HG03139 (cell line): ENCODE data around the gene HNRNPR.
A peak's percentile ranks its signal among the peaks of the same experiment; 100 is the strongest.

Source experiments
- ATAC-seq: cut with Tn5 transposase; IDR thresholded peaks from one replicate; pipeline ENCODE4 v1.9.1; 2021; ENCODE audit not compliant: unreplicated experiment

Gene HNRNPR

DNA sequence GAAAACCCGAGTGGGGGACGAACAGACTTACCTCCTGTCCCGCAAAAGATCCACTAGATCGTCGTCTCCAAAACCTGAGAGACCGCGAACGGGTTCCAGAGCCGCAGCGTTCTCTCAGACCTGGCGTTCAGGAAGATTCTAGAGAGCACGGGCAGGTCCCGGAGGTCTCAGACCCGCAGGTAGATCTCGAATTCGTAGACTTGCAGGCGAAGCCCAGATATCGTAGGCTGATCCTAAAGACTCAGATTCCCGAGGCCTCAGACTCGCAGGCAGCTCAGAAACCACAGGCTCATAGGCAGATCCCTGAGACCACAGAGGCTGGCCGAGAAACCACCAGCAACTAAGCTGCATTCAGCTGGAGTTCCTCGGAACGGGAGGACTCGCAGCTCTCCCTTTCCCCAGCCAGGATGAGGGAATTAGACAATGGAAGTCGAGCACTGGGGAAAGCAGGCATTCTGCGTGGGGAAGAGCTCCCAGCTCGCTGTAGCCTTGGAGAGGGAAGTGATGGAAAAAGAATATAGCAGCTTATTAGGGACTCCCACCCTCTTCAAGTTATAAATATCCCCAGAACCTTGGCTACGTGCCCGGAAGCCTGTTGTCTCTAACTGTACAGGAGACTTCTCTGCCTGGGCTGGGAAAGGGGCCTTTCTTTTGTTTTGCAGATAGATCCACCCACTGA lies 25.4 kb upstream of the HNRNPR start, which contains the start of gene ZNF436:
Gene ZNF436 (minus strand): TSS at position 502 of the 679 bp plus-strand sequence. CDS start 1,831 bp downstream, outside the sequence.
- ATAC-seq = no peak

DNA sequence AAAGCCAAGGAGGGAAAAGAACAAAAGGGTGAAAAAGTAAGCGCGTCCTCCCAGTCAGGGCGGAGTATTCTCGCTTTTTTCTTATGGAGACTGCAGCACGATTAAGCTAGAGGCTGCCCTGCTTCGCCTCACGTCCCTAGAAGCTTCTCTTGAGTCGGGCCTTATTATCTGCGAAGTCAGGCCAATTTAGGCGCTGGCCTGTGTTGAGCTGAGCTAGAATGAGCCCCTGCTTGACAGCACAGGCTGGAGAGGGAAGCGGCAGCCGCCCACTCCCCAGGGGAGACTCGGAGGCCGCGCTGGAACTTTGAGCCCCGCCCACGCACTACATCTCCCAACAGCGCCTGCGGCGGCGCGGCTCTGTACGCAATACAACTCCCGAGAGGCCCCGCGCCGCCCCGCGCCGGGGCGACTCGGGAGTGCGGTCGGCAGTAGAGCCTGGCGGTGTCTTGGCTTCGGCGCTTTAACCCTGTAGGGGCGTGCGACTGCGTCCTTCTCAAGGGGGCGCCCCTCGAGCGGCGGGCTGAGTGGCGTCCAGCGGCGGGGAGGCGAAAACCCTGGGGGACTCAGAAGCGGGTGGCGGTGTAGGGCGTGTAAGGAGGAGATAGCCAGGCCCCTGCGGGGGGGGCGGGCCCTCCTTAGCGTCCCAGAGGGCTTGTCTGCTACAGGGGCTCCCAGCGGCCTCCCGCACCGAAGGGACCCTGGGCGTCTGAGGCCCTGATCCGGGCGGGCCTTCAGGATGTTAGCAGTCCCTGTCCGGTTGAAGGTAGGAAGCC lies 24.7 kb upstream of the HNRNPR start:
- peak; percentile 55 for ATAC-seq

DNA sequence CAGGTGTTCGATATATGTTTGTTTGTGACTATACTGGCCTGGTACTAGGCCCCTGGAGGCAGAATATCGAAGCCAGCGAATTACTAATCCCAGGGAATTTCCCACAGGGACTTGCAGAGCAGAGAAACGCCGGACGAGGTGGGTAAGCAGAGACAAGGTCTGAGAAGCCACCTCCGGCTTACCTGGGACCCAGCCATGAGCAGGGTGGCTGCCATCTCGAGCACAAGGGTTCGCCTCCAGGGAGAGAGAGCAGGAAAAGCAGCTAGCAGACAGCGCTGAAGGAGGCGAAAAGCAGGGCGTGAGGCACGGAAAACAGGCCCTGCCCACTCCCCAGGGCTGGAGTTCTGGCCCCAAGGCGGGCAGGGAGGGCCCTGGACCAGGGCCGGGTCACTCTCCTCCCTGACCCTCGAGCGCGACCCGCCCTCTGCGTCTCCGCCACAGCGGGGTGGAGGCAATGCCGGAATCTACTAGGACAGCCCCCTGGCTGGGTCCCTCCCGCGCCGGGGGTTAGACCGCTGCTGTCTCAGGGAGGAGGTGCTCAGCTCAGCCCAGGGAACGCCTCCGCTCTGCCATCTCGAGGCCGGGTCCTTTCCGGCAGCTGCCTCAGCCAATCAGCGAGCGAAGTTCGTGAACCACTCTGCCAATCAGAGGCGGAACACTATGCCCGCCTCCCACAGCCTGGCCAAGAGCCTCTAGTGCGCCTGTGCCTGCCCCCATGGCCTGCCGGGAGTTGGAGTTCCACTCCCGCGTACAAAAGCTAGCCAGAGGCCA lies 23.9 kb upstream of the HNRNPR start:
- peak; percentile 73 for ATAC-seq

DNA sequence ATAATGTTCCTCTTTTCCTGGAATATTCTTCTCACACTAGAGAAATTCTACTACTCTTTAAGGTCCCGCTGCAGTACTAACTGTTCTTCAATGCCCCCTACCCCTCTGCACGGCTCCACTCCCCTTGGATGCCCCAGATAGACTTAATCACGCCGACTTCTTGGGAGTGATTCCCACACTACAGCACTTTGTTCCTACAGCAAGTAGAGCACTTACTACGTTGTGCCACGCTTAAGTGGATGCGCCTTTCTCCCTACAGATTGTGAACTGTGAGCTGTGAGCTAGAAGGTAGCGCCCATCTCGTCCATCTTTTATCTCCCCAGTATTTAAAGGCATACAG lies 23.3 kb upstream of the HNRNPR start:
- ATAC-seq = no peak

DNA sequence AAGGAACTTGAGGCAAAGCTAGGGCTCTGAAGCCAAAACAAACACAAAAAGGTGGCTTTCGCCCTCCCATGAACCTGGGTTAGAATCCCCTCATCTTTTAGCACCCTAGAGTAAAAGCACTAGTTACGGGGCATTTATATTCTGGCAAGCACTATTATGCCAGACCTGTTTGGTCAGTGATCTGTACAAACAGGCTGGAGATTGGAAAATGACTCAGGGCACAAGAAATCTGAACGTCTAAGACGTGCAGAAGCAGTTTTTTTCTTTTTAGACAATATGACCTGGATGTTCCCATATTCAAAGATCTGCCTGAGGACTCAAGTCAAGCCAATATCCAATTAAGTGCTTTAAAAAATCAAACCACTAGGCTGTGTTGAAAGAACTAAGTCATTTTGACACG lies 22.5 kb upstream of the HNRNPR start:
- no peak for ATAC-seq

DNA sequence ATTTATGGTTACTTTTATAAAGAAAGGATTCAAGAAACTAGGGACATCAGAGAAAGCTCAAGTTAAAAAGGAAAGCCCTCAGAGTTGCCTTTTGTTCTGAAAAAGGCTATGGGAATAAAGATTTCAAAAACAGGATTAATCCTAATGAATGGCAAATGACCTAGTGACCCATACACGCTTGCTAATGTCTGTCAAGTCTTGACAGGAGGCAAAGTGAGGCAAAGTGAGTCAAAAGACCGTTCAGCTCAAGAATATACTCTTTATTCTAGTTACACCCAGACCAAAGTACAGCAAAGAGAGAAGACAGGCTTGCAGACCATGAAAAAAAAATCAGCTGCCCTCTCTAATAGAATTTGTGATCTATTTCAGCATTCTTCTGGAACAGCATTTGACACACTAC lies 22.1 kb upstream of the HNRNPR start:
- no peak for ATAC-seq

DNA sequence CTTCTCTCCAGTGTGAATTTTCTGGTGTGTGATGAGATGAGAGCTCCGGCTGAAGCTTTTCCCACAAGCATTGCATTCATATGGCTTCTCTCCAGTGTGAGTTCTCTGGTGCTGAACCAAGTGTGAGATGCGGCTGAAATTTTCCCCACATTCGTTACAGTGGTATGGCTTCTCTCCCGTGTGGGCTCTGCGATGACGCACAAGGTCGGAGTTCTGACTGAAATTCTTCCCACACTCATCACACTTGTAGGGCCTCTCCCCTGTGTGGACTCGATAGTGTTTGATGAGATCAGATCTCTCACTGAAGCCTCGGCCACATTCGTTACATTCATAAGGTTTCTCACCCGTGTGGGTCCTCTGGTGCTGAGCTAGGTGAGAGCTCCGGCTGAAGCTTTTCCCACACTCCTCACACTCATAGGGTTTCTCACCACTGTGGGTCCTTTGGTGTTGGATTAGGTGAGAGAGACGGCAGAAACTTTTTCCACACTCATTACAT lies 18.2 kb upstream of the HNRNPR start:
- ATAC-seq = no peak

DNA sequence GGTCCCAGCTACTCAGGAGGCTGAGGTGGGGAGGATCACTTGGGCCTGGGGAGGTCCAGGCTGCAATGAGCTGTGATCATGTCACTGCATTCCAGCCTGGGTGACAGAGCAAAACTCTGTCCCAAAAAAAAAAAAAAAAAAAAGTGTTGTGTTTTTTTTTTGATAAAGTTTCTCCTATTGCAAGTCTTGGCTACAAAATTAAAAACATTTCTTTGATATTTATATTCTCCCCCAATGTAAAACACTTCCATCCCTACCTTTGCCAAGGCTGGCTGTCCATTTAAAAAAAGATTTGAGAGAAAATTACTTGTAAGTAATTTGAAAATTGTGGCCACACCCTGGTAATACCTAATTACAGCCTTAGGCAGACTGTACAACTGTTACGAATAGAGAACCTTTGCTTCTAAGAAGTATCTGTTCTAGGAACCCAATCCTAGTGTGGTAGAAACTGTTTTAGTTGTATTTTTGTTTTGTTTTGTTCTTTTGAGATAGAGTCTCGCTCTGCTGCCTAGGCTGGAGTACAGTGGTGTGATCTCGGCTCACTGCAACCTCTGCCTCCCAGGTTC lies 14.3 kb upstream of the HNRNPR start:
- ATAC-seq = no peak

DNA sequence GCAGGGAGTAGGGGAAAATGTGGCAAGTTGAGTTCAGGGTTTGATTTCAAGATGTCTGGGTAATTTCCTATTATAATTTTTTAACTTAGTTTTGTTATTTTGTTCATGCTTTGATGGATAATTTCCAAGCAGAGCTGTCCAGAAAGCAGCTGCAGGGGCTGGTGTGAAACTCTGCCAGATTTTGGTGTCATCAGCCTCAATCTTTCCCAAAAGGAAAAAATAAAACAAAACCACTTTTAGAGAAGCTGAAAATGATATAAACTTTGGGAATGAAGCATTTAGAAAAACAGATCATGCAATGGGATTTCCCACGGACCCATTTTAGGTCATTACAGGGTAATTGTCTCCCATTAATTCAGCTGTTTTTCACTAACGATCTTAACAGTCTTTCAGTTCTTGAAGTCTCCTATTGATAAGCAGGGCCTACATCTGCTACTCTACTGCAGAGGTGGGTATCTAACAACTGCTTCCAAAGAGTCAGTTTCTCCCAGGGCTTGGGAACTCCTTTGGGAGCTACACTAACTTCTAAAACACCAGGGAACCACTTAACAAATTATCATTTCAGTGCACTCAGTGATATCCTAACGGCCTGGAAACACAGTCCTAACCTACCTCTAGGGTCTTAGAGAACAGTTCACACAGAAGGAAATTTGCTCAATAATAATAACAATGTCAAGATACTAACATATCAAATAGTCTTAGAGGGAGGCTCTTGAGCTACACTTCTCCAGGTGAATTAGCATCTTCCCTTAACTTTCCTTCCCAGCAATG lies 13.2 kb upstream of the HNRNPR start:
- no peak for ATAC-seq

DNA sequence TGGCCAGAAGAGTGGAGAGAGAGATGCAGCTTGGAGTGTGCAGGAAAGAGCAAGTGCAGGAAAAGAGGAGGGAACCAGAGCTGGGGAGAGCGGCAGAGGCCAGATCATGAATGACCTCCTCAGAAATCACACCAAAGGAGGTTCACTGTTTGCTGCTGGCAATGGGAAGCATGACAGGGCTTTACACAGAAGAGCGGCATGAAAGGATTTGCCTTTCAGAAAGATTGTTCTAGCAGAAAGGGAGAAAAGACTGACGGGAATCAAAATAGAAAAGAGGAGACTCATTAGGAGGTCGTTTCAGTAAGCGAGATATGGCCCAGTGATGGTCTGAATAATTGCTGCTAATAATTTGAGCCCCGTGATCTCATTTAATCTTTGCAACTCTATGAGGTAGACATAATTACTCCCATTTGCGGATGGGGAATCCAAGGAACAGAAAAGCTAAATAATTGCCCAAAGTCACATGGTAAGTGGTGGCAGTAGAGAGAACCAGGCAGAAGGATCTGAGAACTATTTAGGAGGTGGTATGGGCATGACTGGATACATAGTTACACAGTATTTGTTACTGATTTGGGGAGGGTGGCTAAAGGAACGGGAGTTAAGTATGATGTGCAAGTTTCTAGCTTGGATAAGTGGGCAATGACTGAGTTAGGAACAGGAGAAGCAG lies 12.5 kb upstream of the HNRNPR start:
- ATAC-seq = no peak

DNA sequence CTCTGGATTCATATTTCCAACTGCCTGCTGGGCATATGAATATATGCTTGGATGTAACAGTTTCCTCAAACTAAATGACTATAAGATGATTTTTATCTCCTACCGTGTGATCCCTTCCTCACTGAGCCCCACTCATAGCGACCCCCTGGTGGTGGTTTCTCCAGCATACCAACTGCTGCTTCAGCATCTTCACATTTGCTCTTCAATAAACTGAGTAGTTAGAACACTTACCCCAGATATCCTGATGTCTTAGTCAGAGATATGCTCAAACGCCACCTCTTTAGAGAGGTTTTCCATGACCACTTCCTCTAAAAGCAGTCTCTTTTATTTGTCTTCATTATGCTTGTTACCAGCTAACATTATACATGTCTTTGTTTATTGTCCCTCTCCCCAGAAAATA lies 10.2 kb upstream of the HNRNPR start:
- no peak for ATAC-seq

DNA sequence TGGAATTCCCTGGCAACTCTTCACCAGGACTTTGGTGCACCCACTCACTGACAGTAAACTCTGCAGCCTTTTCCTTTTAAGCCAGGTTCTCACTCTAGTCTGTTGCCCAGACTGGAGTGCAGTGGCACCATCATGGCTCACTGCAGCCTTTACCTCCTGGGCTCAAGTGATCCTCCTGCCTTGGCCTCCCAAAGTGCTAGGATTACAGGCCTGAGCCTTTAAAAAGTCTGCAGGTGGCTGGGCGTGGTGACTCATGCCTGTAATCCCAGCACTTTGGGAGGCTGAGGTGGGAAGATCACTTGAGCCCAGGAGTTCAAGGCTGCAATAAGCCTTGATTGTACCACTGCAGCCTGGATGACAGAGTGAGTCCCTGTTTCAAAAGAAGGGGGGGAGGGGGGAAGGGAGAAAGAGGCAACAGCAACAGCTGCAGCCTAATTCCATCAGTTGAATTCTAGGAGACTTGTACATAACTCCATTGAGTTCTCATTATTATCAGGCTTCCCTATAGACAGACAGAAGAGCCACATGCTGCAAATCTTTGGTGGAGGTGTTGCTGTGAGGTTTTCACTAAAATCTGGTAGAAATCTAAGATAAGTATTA lies 8.1 kb upstream of the HNRNPR start:
- no peak for ATAC-seq

DNA sequence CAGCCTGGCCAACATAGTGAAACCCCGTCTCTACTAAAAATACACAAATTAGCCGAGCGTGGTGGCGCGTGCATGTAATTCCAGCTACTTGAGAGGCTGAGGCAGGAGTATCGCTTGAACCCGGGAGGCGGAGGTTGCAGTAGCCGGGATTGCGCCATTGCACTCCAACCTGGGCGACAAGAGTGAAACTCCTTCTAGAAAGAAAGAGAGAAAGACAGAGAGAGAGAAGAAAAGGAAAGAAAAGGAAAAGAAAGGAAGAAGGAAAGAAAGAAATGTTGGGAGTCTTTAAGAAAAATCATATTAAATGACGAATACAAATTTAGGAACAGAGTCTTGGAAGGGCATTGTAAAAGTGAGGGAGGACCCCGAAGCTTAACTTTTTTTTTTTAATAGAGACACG lies 1.8 kb upstream of the HNRNPR start:
- no peak for ATAC-seq

DNA sequence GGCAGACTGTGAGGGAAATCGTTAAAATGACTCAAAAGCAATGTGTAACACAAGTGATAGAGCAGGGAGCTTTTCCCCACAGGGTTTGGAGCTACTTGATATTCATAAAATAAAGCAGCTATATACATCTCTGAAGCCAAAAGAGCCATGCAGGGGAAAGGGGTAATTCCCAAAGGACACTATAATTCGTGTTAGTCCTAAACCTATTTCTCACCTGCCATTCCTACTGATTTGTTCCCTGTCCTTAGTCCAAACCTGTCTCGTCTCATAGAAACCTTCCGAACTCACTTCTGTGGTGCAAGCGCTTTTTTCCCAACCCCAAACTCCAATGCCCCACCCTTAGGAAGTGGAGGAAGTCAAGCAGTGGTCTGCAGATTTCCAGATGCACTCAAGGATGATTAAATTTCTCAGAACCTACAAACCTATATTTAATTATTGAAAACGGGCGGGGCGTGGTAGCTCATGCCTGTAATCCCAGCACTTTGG lies 946 bp upstream of the HNRNPR start:
- ATAC-seq = no peak

DNA sequence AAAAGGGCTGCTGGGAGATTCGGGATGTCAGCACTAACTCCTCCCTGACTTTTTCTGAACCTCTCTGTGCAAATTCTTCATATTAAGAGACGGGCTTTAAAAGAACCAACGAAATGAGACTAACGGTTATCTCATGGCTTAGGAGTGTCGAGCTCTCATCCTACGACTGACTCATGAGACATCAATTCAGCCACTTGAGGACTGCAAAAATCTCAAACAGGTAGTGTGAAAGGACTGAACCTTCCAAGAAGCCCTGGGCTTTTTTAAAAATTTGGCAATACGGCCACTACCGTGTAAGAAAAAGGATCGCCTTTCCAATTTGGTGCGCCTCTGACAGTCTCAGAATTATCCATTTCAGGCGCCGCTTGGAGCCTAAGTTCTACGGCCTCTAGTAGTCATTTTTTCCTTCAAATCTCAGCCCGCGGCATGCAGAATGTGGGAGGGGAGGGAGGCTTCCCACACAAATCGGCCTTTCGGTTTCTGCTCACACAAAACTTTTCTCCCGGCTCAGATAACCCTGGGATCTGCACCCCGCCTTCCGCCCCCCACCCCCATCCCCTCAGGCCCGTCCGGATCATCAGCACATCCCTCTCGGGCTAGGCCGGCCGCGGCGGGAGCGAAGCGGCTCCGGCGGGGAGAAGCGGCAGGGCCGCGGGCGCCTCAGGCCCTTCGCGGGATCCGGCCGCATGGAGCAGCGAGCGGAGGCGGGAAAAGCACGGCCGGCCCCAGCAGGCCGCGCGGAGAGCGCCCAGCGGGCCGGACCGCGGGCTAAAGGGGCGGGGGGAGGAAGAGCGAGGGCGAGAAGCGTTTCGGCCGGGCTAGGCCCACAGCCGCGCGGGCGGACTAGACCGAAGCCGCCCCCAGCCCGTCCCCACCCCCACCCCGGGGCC lies 618 bp downstream of the HNRNPR start:
- ATAC-seq = peak; percentile 12

DNA sequence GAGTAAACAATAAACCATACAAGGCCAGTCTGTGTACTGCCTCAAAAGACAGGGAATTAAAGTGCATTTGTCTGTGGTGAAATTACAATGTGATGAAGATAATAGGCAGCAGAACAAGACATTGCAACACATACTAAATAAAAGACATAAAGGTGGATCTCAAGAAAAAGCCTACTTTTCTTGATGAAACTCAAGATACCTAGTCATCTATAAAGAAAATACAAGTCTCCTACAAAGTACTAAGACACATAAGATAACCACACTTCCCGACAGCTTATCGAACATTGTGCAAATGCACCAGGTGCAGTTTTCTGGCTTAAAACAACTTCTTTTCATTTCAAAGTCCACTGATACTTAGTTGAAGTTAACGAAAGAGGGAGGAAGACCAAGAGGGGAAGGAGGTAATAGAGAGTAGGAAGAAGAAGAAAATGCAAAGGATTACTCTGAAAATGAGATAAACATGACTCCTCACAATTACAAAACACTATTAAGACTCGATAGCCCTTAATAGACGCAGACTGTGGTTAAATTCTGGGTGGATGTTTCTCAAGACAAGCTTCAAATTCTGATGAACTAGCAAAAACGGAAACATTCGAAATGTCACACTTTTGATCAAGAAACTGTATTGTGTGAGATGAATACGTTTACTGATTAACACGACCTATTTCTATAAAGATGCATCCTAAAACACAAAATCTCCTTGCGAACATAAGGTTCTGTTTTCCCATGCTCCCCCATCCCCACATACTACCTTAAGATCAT lies 2.0 kb downstream of the HNRNPR start:
- ATAC-seq = no peak

DNA sequence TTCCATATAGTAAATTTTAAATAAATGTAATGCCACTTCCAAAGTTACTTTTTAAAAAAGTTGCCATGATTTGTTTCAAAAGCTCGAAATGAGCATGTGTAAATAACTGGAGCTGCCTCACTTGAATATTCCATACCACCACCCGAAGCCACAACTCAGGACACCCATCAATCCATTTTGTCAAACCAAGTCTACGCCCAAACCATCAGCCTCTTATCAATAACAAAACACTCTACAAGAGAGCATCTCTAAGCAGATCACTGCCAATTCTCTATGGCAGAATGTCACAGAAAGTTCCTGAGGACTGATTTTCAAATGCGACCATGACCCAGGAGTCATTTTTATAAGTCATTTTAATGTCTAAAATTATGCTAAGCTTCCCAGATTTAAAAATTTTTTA lies 4.5 kb downstream of the HNRNPR start:
- ATAC-seq = no peak

DNA sequence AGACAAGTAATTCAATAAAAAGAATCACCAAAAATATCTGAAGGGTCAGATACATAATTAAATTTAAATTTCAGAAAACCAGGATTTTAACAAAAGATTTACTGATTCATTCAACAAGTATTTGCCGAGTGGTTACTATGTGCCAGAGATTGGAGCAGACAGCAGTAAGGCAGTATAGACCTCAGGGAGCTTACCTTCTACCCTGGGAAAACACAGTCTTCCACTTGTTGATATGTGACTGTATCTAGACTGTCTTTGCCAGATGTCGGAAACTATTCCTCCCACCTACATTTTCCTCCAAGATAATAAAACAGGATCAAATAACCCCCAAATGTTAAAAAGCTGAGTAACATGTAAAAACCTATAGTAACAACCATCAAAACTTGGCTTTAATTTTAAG lies 6.2 kb downstream of the HNRNPR start:
- no peak for ATAC-seq
